AG10803 (cell line): ENCODE data around the gene DRD2.

Experiments used
- DNase-seq: peaks from one replicate; pipeline ENCODE4 v3.0.0; 2010; ENCODE audit warnings: low read depth
- H3K4me3 ChIP-seq: 2 replicates; pipeline ENCODE4 v1.5.1; 2011; ENCODE audit warnings: mild to moderate bottlenecking, low read length, control low read depth
- CTCF ChIP-seq: conservative IDR thresholded peaks from 2 replicates; pipeline ENCODE4 v1.5.1; 2011; ENCODE audit warnings: mild to moderate bottlenecking, low read length, control low read depth, inconsistent platforms

DRD2 gene

GRCh38 chr11:113386866-113387265, 88.3 kb downstream of the DRD2 start:
- no peak for DNase-seq
- H3K4me3 ChIP-seq: no peak overlapping the region
- no peak for TF ChIP-seq CTCF

- TF ChIP-seq CTCF: no peak
- no peak for DNase-seq
- H3K4me3 ChIP-seq: no peak overlapping the region
Measured at GRCh38 chr11:113385749-113386148, 89.4 kb downstream of the DRD2 start.

- peak; percentile 86 for DNase-seq
- no peak overlapping the region for H3K4me3 ChIP-seq
Measured at GRCh38 chr11:113384551-113384950, 90.6 kb downstream of the DRD2 start.

GRCh38 chr11:113382121-113382520, 93.1 kb downstream of the DRD2 start:
- TF ChIP-seq CTCF: no peak
- peak; percentile 48 for DNase-seq
- H3K4me3 ChIP-seq: no peak overlapping the region

More at GRCh38 chr11:113384551-113384950, 90.6 kb downstream of the DRD2 start:
- TF ChIP-seq CTCF: no peak

GRCh38 chr11:113378692-113379091, 96.5 kb downstream of the DRD2 start:
- no peak overlapping the region for H3K4me3 ChIP-seq
- DNase-seq: no peak
- TF ChIP-seq CTCF: no peak

- H3K4me3 ChIP-seq: no peak overlapping the region
- no peak for TF ChIP-seq CTCF
- peak; percentile 50 for DNase-seq
Measured at GRCh38 chr11:113377681-113378412, 97.4 kb downstream of the DRD2 start.

- H3K4me3 ChIP-seq: no peak overlapping the region
- no peak for TF ChIP-seq CTCF
- no peak for DNase-seq
Measured at GRCh38 chr11:113376156-113376555, 99.0 kb downstream of the DRD2 start.
